Activated CD8-positive, alpha-beta memory T cell treated with anti-CD3 and anti-CD28 coated beads, Interleukin-2, amount 50 U/mL, for 4 hours (primary cell): ENCODE measurements around the gene TNRC18.
"Not testable (repeated sequence)": the region's sequence is repeated elsewhere in the genome, so short reads cannot be mapped to it uniquely, and the experiment has no call there.

Source experiments
- DNase-seq: peaks from one replicate; pipeline ENCODE4 v3.0.0-alpha.2; 2020

TNRC18 gene

GRCh38 chr7:5313076-5313885 lies 110.4 kb downstream of the TNRC18 start:
- not testable (repeated sequence) for DNase-seq

- DNase-seq: not testable (repeated sequence)
Observed at GRCh38 chr7:5312276-5313070, 111.2 kb downstream of the TNRC18 start.

- DNase-seq: no peak
Observed at GRCh38 chr7:5310822-5311405, 112.7 kb downstream of the TNRC18 start.

- DNase-seq: no peak
Observed at GRCh38 chr7:5309146-5309545, 114.5 kb downstream of the TNRC18 start.

- not testable (repeated sequence) for DNase-seq
Observed at GRCh38 chr7:5307221-5308142, 116.2 kb downstream of the TNRC18 start.

GRCh38 chr7:5305050-5305449 lies 118.6 kb downstream of the TNRC18 start:
- DNase-seq: not testable (repeated sequence)

GRCh38 chr7:5303591-5304505 lies 119.8 kb downstream of the TNRC18 start:
- no peak for DNase-seq

- DNase-seq: no peak
Observed at GRCh38 chr7:5303061-5303460, 120.6 kb downstream of the TNRC18 start.

- no peak for DNase-seq
Observed at GRCh38 chr7:5302577-5302976, 121.1 kb downstream of the TNRC18 start.

GRCh38 chr7:5300366-5300765 lies 123.3 kb downstream of the TNRC18 start:
- DNase-seq: no peak

GRCh38 chr7:5296611-5297226 lies 126.9 kb downstream of the TNRC18 start:
- DNase-seq: peak; percentile 61

GRCh38 chr7:5296015-5296610 lies 127.5 kb downstream of the TNRC18 start:
- DNase-seq: peak; percentile 29

- no peak for DNase-seq
Observed at GRCh38 chr7:5295039-5296014, 128.3 kb downstream of the TNRC18 start.

- no peak for DNase-seq
Observed at GRCh38 chr7:5294169-5294987, 129.3 kb downstream of the TNRC18 start.

GRCh38 chr7:5291711-5292335 lies 131.8 kb downstream of the TNRC18 start:
- not testable (repeated sequence) for DNase-seq

- no peak for DNase-seq
Observed at GRCh38 chr7:5291301-5291700, 132.3 kb downstream of the TNRC18 start.

- DNase-seq: no peak
Observed at GRCh38 chr7:5289355-5289754, 134.3 kb downstream of the TNRC18 start.

- not testable (repeated sequence) for DNase-seq
Observed at GRCh38 chr7:5288560-5288959, 135.1 kb downstream of the TNRC18 start.
